ENCODE results near the gene SCYL1. TPM values are rescaled to one million over a fixed set of nuclear protein-coding genes. Genes with fewer than 3 reads are reported as not detected.

Gene SCYL1
- total and polyA plus RNA-seq, 2 experiments from 2014 or later = 146 to 168 TPM

DNA sequence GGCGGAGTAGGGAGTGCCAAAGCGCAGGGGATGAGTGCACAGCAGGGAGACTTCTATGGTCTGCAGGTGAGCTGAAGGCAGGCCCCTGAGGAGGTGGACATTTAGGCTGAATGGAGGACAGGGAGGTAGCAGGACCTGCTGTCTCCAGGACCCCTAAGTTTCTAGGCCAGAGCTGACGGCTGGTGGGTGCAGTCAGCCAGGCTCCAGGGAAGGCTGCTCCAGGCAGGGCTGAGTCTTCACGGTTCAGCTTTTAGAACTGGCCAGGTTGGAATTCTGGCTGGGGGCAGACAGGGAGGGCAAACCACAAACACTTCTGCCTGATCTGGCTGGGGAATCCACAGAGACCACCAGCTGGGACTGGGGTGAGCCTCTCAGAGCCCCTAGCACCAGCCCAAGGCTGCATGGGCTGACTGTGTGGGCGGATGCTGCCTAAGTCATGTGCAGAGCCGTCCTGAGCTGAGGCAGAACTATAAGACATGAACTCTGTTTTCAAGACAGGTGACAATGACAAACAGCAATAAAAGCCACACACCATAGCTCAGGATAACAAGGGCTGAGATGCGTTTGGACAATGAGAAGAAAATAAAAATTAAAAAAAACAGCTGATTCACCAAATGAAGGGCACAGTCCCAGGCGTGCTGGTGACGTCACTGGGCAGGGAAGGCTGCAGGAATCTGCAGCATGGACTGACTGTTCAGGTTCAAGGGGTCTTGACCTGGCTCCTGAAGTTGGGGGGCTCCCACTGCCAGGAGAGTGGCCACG, 36.4 kb upstream of the SCYL1 start:
- TF ChIP-seq, protein P1, sequence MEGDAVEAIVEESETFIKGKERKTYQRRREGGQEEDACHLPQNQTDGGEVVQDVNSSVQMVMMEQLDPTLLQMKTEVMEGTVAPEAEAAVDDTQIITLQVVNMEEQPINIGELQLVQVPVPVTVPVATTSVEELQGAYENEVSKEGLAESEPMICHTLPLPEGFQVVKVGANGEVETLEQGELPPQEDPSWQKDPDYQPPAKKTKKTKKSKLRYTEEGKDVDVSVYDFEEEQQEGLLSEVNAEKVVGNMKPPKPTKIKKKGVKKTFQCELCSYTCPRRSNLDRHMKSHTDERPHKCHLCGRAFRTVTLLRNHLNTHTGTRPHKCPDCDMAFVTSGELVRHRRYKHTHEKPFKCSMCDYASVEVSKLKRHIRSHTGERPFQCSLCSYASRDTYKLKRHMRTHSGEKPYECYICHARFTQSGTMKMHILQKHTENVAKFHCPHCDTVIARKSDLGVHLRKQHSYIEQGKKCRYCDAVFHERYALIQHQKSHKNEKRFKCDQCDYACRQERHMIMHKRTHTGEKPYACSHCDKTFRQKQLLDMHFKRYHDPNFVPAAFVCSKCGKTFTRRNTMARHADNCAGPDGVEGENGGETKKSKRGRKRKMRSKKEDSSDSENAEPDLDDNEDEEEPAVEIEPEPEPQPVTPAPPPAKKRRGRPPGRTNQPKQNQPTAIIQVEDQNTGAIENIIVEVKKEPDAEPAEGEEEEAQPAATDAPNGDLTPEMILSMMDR (IDR thresholded peaks at IDR 0.05; ENCODE audit: low read depth, low read length) = no peak
- Histone ChIP-seq H3K4me1 (ENCODE audit: low read depth) (peaks cover 70% of the 10 kb centered on the region), H3K9me3 (ENCODE audit: low read depth) (no peaks in the 10 kb centered on the region), H3K27ac (peak overlapping the region; percentile 100), H3K36me3 (no peaks in the 10 kb centered on the region), H3K4me3 (no peak overlapping the region), H3K27me3 (no peaks in the 10 kb centered on the region)
- peak in 1 of 2 donors; percentile 57 for DNase-seq (ENCODE audit: low read depth in 1 of 2, low spot score in 1 of 2)

GRCh38 chr11:65489035-65489705, 35.7 kb upstream of the SCYL1 start:
- DNase-seq (ENCODE audit: low read depth in 1 of 2, low spot score in 1 of 2) = peak; percentile 81 to 96
- TF ChIP-seq, protein P1 (IDR thresholded peaks at IDR 0.05; ENCODE audit: low read depth, low read length) = no peak
- H3K4me3 ChIP-seq = no peak overlapping the region
- no peaks in the 10 kb centered on the region for H3K27me3 ChIP-seq
- H3K9me3 ChIP-seq (ENCODE audit: low read depth) = no peaks in the 10 kb centered on the region
- H3K27ac ChIP-seq = peak overlapping the region; percentile 100
- H3K4me1 ChIP-seq (ENCODE audit: low read depth) = peaks cover 77% of the 10 kb centered on the region
- H3K36me3 ChIP-seq = no peaks in the 10 kb centered on the region

GRCh38 chr11:65489706-65490320, 35.1 kb upstream of the SCYL1 start:
- peak in 1 of 2 donors; percentile 56 for DNase-seq (ENCODE audit: low read depth in 1 of 2, low spot score in 1 of 2)
- Histone ChIP-seq H3K36me3 (no peaks in the 10 kb centered on the region), H3K27ac (peak overlapping the region; percentile 100), H3K27me3 (no peaks in the 10 kb centered on the region), H3K4me3 (no peak overlapping the region), H3K9me3 (ENCODE audit: low read depth) (no peaks in the 10 kb centered on the region), H3K4me1 (ENCODE audit: low read depth) (peaks cover 81% of the 10 kb centered on the region)
- TF ChIP-seq, protein P1 (IDR thresholded peaks at IDR 0.05; ENCODE audit: low read depth, low read length) = no peak

DNA sequence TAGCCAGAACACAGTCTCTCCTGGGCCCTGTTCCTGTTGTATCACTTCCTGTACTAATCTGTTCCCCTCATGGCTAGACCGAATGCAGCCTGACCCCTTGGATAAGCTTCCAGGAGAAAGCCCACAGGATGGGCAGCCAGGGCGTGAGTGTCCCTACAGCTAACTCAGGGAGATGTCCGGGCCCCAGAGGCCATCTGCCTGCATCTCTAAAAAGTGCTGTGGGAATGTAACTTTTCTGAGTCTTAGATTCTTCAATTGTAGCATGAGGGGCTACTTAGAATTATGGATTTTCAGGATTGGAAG, 33.8 kb upstream of the SCYL1 start:
- peak in 1 of 2 donors; percentile 42 for DNase-seq (ENCODE audit: low read depth in 1 of 2, low spot score in 1 of 2)
- H3K36me3 ChIP-seq = no peaks in the 10 kb centered on the region
- no peaks in the 10 kb centered on the region for H3K27me3 ChIP-seq
- peaks cover 76% of the 10 kb centered on the region for H3K4me1 ChIP-seq (ENCODE audit: low read depth)
- no peak overlapping the region for H3K4me3 ChIP-seq
- TF ChIP-seq, protein P1 (IDR thresholded peaks at IDR 0.05; ENCODE audit: low read depth, low read length) = no peak
- peak overlapping the region; percentile 100 for H3K27ac ChIP-seq
- no peaks in the 10 kb centered on the region for H3K9me3 ChIP-seq (ENCODE audit: low read depth)

DNA sequence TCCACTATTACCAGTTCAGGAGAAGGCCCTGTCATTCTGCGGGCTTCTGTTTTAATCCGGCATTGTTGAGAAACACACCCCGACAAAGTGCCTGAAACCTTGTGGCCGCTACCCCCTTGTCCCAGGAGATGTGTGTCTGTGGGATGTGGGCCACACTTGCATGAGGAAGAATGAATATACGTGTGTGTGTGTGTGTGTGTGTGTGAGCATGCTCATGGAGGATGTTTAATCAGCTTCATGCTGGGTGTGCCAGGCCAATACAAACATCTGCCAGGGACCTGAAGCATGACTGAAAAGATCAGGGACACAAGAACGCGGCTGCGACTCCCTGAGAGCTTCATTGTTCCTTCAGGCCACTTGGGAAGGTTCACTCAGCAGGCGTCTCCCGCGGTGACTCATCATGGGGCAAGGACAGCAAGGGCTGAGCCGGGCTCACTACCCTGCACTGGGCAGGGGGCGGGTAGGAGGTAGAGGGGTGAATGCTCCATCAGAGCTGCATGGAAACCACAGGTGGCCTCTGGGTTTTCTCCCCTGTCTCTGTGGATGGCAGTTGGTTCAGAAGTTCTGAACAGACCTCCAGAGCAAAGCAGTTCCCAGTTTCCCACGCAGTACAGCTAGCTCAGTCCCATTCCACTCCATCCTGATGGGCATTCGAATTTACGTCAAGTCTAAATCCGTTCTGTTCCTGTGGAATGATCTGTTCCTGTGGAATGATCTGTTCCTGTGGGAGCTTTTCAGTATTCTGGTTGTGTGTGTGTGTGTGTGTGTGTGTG, 33.1 kb upstream of the SCYL1 start:
- no peaks in the 10 kb centered on the region for H3K9me3 ChIP-seq (ENCODE audit: low read depth)
- H3K27me3 ChIP-seq = no peaks in the 10 kb centered on the region
- H3K4me3 ChIP-seq = no peak overlapping the region
- TF ChIP-seq, protein P1 (IDR thresholded peaks at IDR 0.05; ENCODE audit: low read depth, low read length) = no peak
- peaks cover 77% of the 10 kb centered on the region for H3K4me1 ChIP-seq (ENCODE audit: low read depth)
- peak overlapping the region; percentile 100 for H3K27ac ChIP-seq
- H3K36me3 ChIP-seq = no peaks in the 10 kb centered on the region
- DNase-seq (ENCODE audit: low read depth in 1 of 2, low spot score in 1 of 2) = peak in 1 of 2 donors; percentile 88
